Measurements from ENCODE around the gene GLOD5. TPM values are rescaled to one million over a fixed set of nuclear protein-coding genes. Genes with fewer than 3 reads are reported as not detected.

The GLOD5 gene
- total RNA-seq, 1 experiment from 2014 or later = not detected

DNA sequence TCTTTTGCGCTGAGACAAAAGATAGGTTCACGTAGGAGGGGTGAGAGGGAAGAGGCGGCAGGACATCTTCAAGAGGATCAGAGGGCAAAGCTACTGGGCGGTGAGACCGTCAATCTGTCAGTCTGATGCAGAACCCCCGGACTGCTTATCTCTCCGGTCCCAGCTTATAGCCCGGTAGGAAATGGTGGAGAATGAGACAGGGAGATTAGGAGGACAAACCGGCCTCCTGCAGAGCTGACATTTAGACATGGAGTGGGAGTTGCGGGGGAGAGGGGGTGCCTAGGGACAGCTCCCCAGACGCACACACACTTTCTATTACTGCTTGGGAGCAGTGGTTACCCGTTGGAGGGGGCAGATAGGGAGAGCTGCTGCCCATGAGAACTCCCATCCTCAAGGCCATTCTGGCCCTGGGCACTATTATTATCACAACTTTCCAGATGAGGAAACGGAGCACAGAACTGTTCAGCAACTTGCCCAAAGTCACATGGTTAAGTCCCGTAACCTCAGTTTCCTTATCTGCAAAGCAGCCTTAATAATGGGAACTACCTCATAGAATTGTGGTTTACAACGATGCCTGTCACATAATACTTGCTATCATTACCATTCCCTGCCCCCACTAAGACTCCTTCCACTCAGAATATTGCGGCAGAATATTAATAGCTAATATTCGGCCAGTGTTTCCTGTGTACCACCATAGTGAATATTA is 39.2 kb downstream of the GLOD5 start:
- no peak overlapping the region for H3T11ph ChIP-seq (ENCODE audit: low read length)
- TF ChIP-seq, protein P1, sequence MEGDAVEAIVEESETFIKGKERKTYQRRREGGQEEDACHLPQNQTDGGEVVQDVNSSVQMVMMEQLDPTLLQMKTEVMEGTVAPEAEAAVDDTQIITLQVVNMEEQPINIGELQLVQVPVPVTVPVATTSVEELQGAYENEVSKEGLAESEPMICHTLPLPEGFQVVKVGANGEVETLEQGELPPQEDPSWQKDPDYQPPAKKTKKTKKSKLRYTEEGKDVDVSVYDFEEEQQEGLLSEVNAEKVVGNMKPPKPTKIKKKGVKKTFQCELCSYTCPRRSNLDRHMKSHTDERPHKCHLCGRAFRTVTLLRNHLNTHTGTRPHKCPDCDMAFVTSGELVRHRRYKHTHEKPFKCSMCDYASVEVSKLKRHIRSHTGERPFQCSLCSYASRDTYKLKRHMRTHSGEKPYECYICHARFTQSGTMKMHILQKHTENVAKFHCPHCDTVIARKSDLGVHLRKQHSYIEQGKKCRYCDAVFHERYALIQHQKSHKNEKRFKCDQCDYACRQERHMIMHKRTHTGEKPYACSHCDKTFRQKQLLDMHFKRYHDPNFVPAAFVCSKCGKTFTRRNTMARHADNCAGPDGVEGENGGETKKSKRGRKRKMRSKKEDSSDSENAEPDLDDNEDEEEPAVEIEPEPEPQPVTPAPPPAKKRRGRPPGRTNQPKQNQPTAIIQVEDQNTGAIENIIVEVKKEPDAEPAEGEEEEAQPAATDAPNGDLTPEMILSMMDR (conservative IDR thresholded peaks at IDR 0.05) = no peak
- no CpG with 5 or more reads among the region's 17 CpGs for WGBS (ENCODE audit: extremely low coverage, insufficient read length, low lambda C conversion rate)
- no peak overlapping the region for H3K18ac ChIP-seq (ENCODE audit: insufficient read length, low read depth, low read length)
- H2BK20ac ChIP-seq (ENCODE audit: low read depth, low read length, poor library complexity, severe bottlenecking) = no peak overlapping the region
- H2AFZ ChIP-seq (ENCODE audit: low read length) = no peak overlapping the region
- Mint-ChIP-seq H3K9me3 (peaks cover 76 to 78% of the 10 kb centered on the region in 2 experiments), H3K36me3 (ENCODE audit: insufficient read depth in 1 of 3, low read depth in 3 of 3) (peaks cover 18 to 28% (median 26%) of the 10 kb centered on the region in 3 experiments), H3K27ac (peak overlapping the region; percentile 77 to 98 (median 96)), H3K4me3 (peak overlapping the region; percentile 88 to 95), H3K27me3 (ENCODE audit: low read depth) (no peaks in the 10 kb centered on the region), H3K4me1 (peaks cover 5 to 12% of the 10 kb centered on the region in 2 experiments)
- H3K9me3 ChIP-seq (ENCODE audit: control insufficient read depth, low read depth, low read length) = no peaks in the 10 kb centered on the region
- no peaks in the 10 kb centered on the region for H4K20me1 ChIP-seq (ENCODE audit: control insufficient read depth, insufficient read depth, insufficient read length)
- no peak overlapping the region for H3K4ac ChIP-seq (ENCODE audit: low read depth, low read length)
- no peaks in the 10 kb centered on the region for H3K27me3 ChIP-seq (ENCODE audit: insufficient read depth, low read length)
- no peak overlapping the region for H2BK5ac ChIP-seq (ENCODE audit: insufficient read length, low read length)
- no peak overlapping the region for H3K23ac ChIP-seq (ENCODE audit: insufficient read length, low read depth, low read length)
- no peaks in the 10 kb centered on the region for H3K4me1 ChIP-seq (ENCODE audit: insufficient read depth, low read length)
- no peaks in the 10 kb centered on the region for H3K79me1 ChIP-seq (ENCODE audit: insufficient read depth, low read depth, low read length, poor library complexity, severe bottlenecking)
- H2BK12ac ChIP-seq (ENCODE audit: insufficient read length, low read depth, low read length) = no peak overlapping the region
- peak overlapping the region; percentile 95 for H3K9ac ChIP-seq (ENCODE audit: extremely low read depth, insufficient read length, low read length)
- no peak overlapping the region for H2AK5ac ChIP-seq (ENCODE audit: insufficient read length, low read length)
- H4K5ac ChIP-seq (ENCODE audit: insufficient read length, low read depth, low read length) = no peak overlapping the region
- peaks cover 3% of the 10 kb centered on the region for H3K23me2 ChIP-seq (ENCODE audit: insufficient read length, low read depth, low read length, poor library complexity, severe bottlenecking)
- H3K4me2 ChIP-seq (ENCODE audit: insufficient read depth, insufficient read length, low read length) = peak overlapping the region; percentile 87
- DNase-seq = no peak
- no peaks in the 10 kb centered on the region for H3K79me2 ChIP-seq (ENCODE audit: insufficient read depth, low read length)
- no peak overlapping the region for H4K91ac ChIP-seq (ENCODE audit: insufficient read length, low read depth, low read length)
- peak overlapping the region; percentile 73 for H3K27ac ChIP-seq (ENCODE audit: insufficient read length, low read depth, low read length)
- no peak overlapping the region for H4K8ac ChIP-seq (replicated peaks; ENCODE audit: insufficient read length, low read depth, low read length)
- no peak overlapping the region for H3K14ac ChIP-seq (ENCODE audit: insufficient read depth, low read length)
- no peak overlapping the region for H2BK15ac ChIP-seq (ENCODE audit: low read depth, low read length)
- no peak overlapping the region for H2BK120ac ChIP-seq (ENCODE audit: low read depth, low read length, poor library complexity, severe bottlenecking)
- H3K56ac ChIP-seq (ENCODE audit: insufficient read length, low read depth, low read length) = no peak overlapping the region

Measured in H9 (cell line).